ENCODE results near the gene XRN2. TPM values are rescaled to one million over a fixed set of nuclear protein-coding genes. Genes with fewer than 3 reads are reported as not detected.

The XRN2 gene
- total RNA-seq, 2 donors from 2014 or later = 41.0 to 45.9 TPM

Other genes starting within 250 kb of the XRN2 start
- gene LINC00237, start 197.0 kb upstream of the XRN2 start, total RNA-seq = not detected
- 10 to 100 TPM; 23.2 to 26.1 TPM for gene KIZ, start 177.2 kb upstream of the XRN2 start, total RNA-seq
- not detected for gene NKX2-4, start 94.2 kb downstream of the XRN2 start, total RNA-seq
- under 1 TPM; 0.23 to 0.33 TPM for gene NKX2-2, start 210.7 kb downstream of the XRN2 start, total RNA-seq

Data from posterior vena cava (tissue), 2 donors.